Loucy (cell line): ENCODE measurements around the gene WDR45B.

Experiments used
- H2AFZ ChIP-seq: fragments of 200-600 bp; sonication (generic); 2 replicates; pipeline ENCODE4 v1.6.0; 2016; ENCODE audit warnings: antibody characterized with exemption, mild to moderate bottlenecking, low read length, moderate library complexity
- H3F3A ChIP-seq: fragments of 200-600 bp; 2 replicates; pipeline ENCODE4 v1.6.0; 2016; ENCODE audit warnings: antibody characterized with exemption, low read depth, mild to moderate bottlenecking
- H3K27me3 ChIP-seq: fragments of 200-600 bp; sonication (generic); 2 replicates; pipeline ENCODE4 v1.6.1; 2014; ENCODE audit warnings: low read length, mild to moderate bottlenecking; ENCODE audit not compliant: insufficient read depth, poor library complexity, severe bottlenecking
- H3K36me3 ChIP-seq: fragments of 200-600 bp; sonication (generic); 2 replicates; pipeline ENCODE4 v1.6.1; 2016; ENCODE audit warnings: low read length; ENCODE audit not compliant: insufficient read depth
- H3K4me1 ChIP-seq: fragments of 200-600 bp; sonication (generic); 2 replicates; pipeline ENCODE4 v1.5.1; 2014; ENCODE audit warnings: low read length, mild to moderate bottlenecking; ENCODE audit not compliant: insufficient read depth, poor library complexity, severe bottlenecking
- H3K4me2 ChIP-seq: fragments of 200-600 bp; sonication (generic); 2 replicates; pipeline ENCODE4 v1.6.0; 2014; ENCODE audit warnings: antibody characterized with exemption, low read length, low read depth, mild to moderate bottlenecking; ENCODE audit not compliant: poor library complexity, severe bottlenecking
- H3K4me3 ChIP-seq: fragments of 200-600 bp; sonication (generic); 2 replicates; pipeline ENCODE4 v1.5.1; 2014; ENCODE audit warnings: low read length, mild to moderate bottlenecking, mixed read lengths; ENCODE audit not compliant: poor library complexity, severe bottlenecking
- H3K79me2 ChIP-seq: fragments of 200-600 bp; sonication (generic); 2 replicates; pipeline ENCODE4 v1.6.1; 2014; ENCODE audit warnings: low read length; ENCODE audit not compliant: insufficient read depth
- H3K9ac ChIP-seq: fragments of 200-600 bp; sonication (generic); 2 replicates; pipeline ENCODE4 v1.6.0; 2014; ENCODE audit warnings: mild to moderate bottlenecking, low read depth, low read length, moderate library complexity; ENCODE audit not compliant: poor library complexity, severe bottlenecking
- H3K9me2 ChIP-seq: fragments of 200-600 bp; sonication (generic); replicated peaks from 2 replicates; pipeline ENCODE4 v1.6.1; 2016; ENCODE audit warnings: low read depth, low read length, mixed read lengths
- H3K9me3 ChIP-seq: fragments of 200-600 bp; sonication (generic); 2 replicates; pipeline ENCODE4 v1.6.1; 2014; ENCODE audit warnings: mild to moderate bottlenecking, antibody characterized with exemption, low read length, low read depth; ENCODE audit not compliant: insufficient read depth
- H4K20me1 ChIP-seq: fragments of 200-600 bp; sonication (generic); 2 replicates; pipeline ENCODE4 v1.6.0; 2014; ENCODE audit warnings: antibody characterized with exemption, low read length, mild to moderate bottlenecking; ENCODE audit not compliant: insufficient read depth, poor library complexity, severe bottlenecking
- EZH2phosphoT487 ChIP-seq: fragments of 200-600 bp; IDR thresholded peaks from 2 replicates; pipeline ENCODE4 v1.6.1; 2018; ENCODE audit warnings: antibody characterized with exemption, mild to moderate bottlenecking, moderate library complexity, borderline replicate concordance
- TF ChIP-seq, protein P1 (sequence below): fragments of 200-600 bp; sonication (generic); conservative IDR thresholded peaks from 2 replicates; pipeline ENCODE4 v1.5.1; 2014; ENCODE audit warnings: mild to moderate bottlenecking, antibody characterized with exemption, low read length

WDR45B gene

DNA sequence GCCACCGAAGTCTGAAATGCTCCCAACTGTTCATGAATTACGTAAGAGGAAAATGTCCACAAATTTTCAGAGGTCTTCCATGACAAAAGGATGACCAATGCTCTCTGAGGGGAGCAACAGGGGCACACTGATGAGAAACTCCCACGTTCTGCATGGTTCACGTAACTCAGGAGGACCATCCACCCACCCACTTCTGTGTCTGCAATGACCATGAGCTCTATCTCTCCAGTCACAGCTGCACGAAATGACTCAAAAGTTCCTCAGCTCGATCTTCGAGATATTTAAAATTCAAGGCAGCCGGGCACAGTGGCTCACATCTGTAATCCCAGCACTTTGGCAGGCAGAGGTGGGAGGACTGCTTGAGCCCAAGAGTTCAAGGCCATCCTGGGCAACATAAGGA lies 15.8 kb downstream of the WDR45B start:
- no peaks in the 10 kb centered on the region for H3K9me3 ChIP-seq
- H3K9me2 ChIP-seq = no peaks in the 10 kb centered on the region
- no peak overlapping the region for H3K4me2 ChIP-seq
- H2AFZ ChIP-seq = no peak overlapping the region
- H3F3A ChIP-seq = no peaks in the 10 kb centered on the region
- peaks cover 73% of the 10 kb centered on the region for H3K79me2 ChIP-seq
- no peaks in the 10 kb centered on the region for H3K4me1 ChIP-seq
- no peak overlapping the region for H3K4me3 ChIP-seq
- no peak overlapping the region for H3K9ac ChIP-seq
- TF ChIP-seq EZH2phosphoT487 = no peak
- TF ChIP-seq, protein P1, sequence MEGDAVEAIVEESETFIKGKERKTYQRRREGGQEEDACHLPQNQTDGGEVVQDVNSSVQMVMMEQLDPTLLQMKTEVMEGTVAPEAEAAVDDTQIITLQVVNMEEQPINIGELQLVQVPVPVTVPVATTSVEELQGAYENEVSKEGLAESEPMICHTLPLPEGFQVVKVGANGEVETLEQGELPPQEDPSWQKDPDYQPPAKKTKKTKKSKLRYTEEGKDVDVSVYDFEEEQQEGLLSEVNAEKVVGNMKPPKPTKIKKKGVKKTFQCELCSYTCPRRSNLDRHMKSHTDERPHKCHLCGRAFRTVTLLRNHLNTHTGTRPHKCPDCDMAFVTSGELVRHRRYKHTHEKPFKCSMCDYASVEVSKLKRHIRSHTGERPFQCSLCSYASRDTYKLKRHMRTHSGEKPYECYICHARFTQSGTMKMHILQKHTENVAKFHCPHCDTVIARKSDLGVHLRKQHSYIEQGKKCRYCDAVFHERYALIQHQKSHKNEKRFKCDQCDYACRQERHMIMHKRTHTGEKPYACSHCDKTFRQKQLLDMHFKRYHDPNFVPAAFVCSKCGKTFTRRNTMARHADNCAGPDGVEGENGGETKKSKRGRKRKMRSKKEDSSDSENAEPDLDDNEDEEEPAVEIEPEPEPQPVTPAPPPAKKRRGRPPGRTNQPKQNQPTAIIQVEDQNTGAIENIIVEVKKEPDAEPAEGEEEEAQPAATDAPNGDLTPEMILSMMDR = no peak
- peaks cover 69% of the 10 kb centered on the region; the same call in 1 of the 2 replicates for H3K36me3 ChIP-seq
- peaks cover 28% of the 10 kb centered on the region for H4K20me1 ChIP-seq
- H3K27me3 ChIP-seq = no peaks in the 10 kb centered on the region

DNA sequence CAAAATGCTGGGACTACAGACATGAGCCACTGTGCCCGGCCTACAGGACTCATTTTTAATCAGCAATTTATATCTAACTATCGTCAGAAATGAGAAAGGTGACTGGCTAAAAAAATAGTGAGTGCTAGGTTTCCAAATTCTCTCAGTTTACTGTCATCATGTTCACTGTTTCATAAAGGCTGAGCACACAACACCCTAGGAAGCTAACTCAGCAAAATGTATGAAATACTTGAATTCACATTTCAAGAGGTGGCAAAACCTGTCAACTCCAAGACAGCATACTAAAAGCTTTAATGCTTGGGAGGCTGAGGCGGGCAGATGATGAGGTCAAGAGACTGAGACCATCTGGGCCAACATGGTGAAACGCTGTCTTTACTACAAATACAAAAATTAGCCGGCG lies 16.7 kb downstream of the WDR45B start:
- no peaks in the 10 kb centered on the region for H3K9me3 ChIP-seq
- TF ChIP-seq, protein P1 = no peak
- TF ChIP-seq EZH2phosphoT487 = no peak
- H3K4me2 ChIP-seq = no peak overlapping the region
- no peaks in the 10 kb centered on the region for H3K9me2 ChIP-seq
- no peaks in the 10 kb centered on the region for H3K4me1 ChIP-seq
- H3K79me2 ChIP-seq = peaks cover 64% of the 10 kb centered on the region
- no peaks in the 10 kb centered on the region for H3K27me3 ChIP-seq
- no peaks in the 10 kb centered on the region for H3F3A ChIP-seq
- H2AFZ ChIP-seq = no peak overlapping the region
- H3K36me3 ChIP-seq = peaks cover 77% of the 10 kb centered on the region; the same call in 1 of the 2 replicates
- H4K20me1 ChIP-seq = peaks cover 22% of the 10 kb centered on the region
- H3K9ac ChIP-seq = no peak overlapping the region
- H3K4me3 ChIP-seq = no peak overlapping the region

GRCh38 chr17:82630212-82630611 lies 18.0 kb downstream of the WDR45B start:
- Histone ChIP-seq H3K27me3 (no peaks in the 10 kb centered on the region), H3K4me2 (no peak overlapping the region), H3K9ac (no peak overlapping the region), H4K20me1 (peaks cover 19% of the 10 kb centered on the region), H3K9me2 (no peaks in the 10 kb centered on the region), H3K9me3 (no peaks in the 10 kb centered on the region), H3K4me1 (no peaks in the 10 kb centered on the region), H2AFZ (no peak overlapping the region), H3K79me2 (peaks cover 51% of the 10 kb centered on the region), H3K36me3 (peaks cover 79% of the 10 kb centered on the region; the same call in 1 of the 2 replicates), H3K4me3 (no peak overlapping the region), H3F3A (no peaks in the 10 kb centered on the region)
- no peak for TF ChIP-seq EZH2phosphoT487
- TF ChIP-seq, protein P1 = no peak
